H9 (cell line): ENCODE measurements around the gene PA2G4. TPM values are rescaled to one million over a fixed set of nuclear protein-coding genes. Genes with fewer than 3 reads are reported as not detected.
A peak's percentile ranks its signal among the peaks of the same experiment; 100 is the strongest.

Experiments
- DNase-seq: peaks from one replicate; pipeline ENCODE4 v3.0.0-alpha.2; 2017
- H2AFZ ChIP-seq: one replicate; pipeline ENCODE4 v1.6.1; 2013; ENCODE audit warnings: mild to moderate bottlenecking, low read length, control low read depth, moderate library complexity
- H2AK5ac ChIP-seq: 2 replicates; pipeline ENCODE4 v1.6.1; 2013; ENCODE audit warnings: low read length, control low read depth, mixed read lengths; ENCODE audit not compliant: insufficient read length
- H2BK120ac ChIP-seq: one replicate; pipeline ENCODE4 v1.6.1; 2013; ENCODE audit warnings: low read depth, mild to moderate bottlenecking, low read length, control low read depth, inconsistent platforms; ENCODE audit not compliant: poor library complexity, severe bottlenecking
- H2BK12ac ChIP-seq: 2 replicates; pipeline ENCODE4 v1.6.1; 2013; ENCODE audit warnings: low read length, control low read depth, mixed read lengths, low read depth; ENCODE audit not compliant: insufficient read length
- H2BK15ac ChIP-seq: 2 replicates; pipeline ENCODE4 v1.6.1; 2013; ENCODE audit warnings: low read depth, low read length, control low read depth
- H2BK20ac ChIP-seq: one replicate; pipeline ENCODE4 v1.6.1; 2013; ENCODE audit warnings: low read depth, mild to moderate bottlenecking, low read length, control low read depth, inconsistent platforms; ENCODE audit not compliant: poor library complexity, severe bottlenecking
- H2BK5ac ChIP-seq: 2 replicates; pipeline ENCODE4 v1.6.1; 2013; ENCODE audit warnings: low read length, control low read depth, mixed read lengths; ENCODE audit not compliant: insufficient read length
- H3K14ac ChIP-seq: 2 replicates; pipeline ENCODE4 v1.6.1; 2013; ENCODE audit warnings: low read length, control low read depth; ENCODE audit not compliant: insufficient read depth
- H3K18ac ChIP-seq: 2 replicates; pipeline ENCODE4 v1.6.1; 2013; ENCODE audit warnings: low read depth, mild to moderate bottlenecking, mixed read lengths, low read length, control low read depth; ENCODE audit not compliant: insufficient read length
- H3K23ac ChIP-seq: 2 replicates; pipeline ENCODE4 v1.6.1; 2013; ENCODE audit warnings: low read length, control low read depth, mixed read lengths, low read depth; ENCODE audit not compliant: insufficient read length
- H3K23me2 ChIP-seq: 2 replicates; pipeline ENCODE4 v1.6.1; 2013; ENCODE audit warnings: low read depth, mild to moderate bottlenecking, mixed read lengths, low read length, control low read depth; ENCODE audit not compliant: insufficient read length, poor library complexity, severe bottlenecking
- H3K27ac ChIP-seq: 2 replicates; pipeline ENCODE4 v1.5.1; 2013; ENCODE audit warnings: low read length, control low read depth, mixed read lengths, low read depth; ENCODE audit not compliant: insufficient read length
- H3K27me3 ChIP-seq: 2 replicates; pipeline ENCODE4 v1.6.1; 2013; ENCODE audit warnings: low read length, control low read depth, inconsistent platforms; ENCODE audit not compliant: insufficient read depth
- H3K4ac ChIP-seq: 2 replicates; pipeline ENCODE4 v1.6.1; 2013; ENCODE audit warnings: low read depth, mild to moderate bottlenecking, control low read depth, inconsistent platforms, low read length, moderate library complexity
- H3K4me1 ChIP-seq: 2 replicates; pipeline ENCODE4 v1.6.1; 2013; ENCODE audit warnings: low read length, control low read depth, inconsistent platforms; ENCODE audit not compliant: insufficient read depth
- H3K4me2 ChIP-seq: 2 replicates; pipeline ENCODE4 v1.6.1; 2013; ENCODE audit warnings: low read length, control low read depth, mixed read lengths; ENCODE audit not compliant: insufficient read length, insufficient read depth
- H3K56ac ChIP-seq: 2 replicates; pipeline ENCODE4 v1.6.1; 2013; ENCODE audit warnings: low read depth, mild to moderate bottlenecking, mixed read lengths, low read length, control low read depth; ENCODE audit not compliant: insufficient read length
- H3K79me1 ChIP-seq: 2 replicates; pipeline ENCODE4 v1.6.1; 2013; ENCODE audit warnings: low read depth, mild to moderate bottlenecking, moderate library complexity, low read length, control low read depth, inconsistent platforms; ENCODE audit not compliant: insufficient read depth, poor library complexity, severe bottlenecking
- H3K79me2 ChIP-seq: 2 replicates; pipeline ENCODE4 v1.6.1; 2013; ENCODE audit warnings: low read length, control low read depth, inconsistent platforms; ENCODE audit not compliant: insufficient read depth
- H3K9ac ChIP-seq: 2 replicates; pipeline ENCODE4 v1.6.1; 2013; ENCODE audit warnings: low read length, control low read depth, mixed read lengths; ENCODE audit not compliant: insufficient read length; ENCODE audit errors: extremely low read depth
- H3K9me3 ChIP-seq: one replicate; pipeline ENCODE4 v1.6.1; 2013; ENCODE audit warnings: low read depth, low read length, inconsistent platforms; ENCODE audit not compliant: control insufficient read depth
- H3T11ph ChIP-seq: one replicate; pipeline ENCODE4 v1.6.1; 2013; ENCODE audit warnings: mild to moderate bottlenecking, low read length, control low read depth, inconsistent platforms
- H4K20me1 ChIP-seq: one replicate; pipeline ENCODE4 v1.6.1; 2013; ENCODE audit not compliant: control insufficient read depth, insufficient read length, insufficient read depth
- H4K5ac ChIP-seq: 2 replicates; pipeline ENCODE4 v1.6.1; 2013; ENCODE audit warnings: low read depth, mild to moderate bottlenecking, mixed read lengths, low read length, control low read depth; ENCODE audit not compliant: insufficient read length
- H4K8ac ChIP-seq: replicated peaks from 2 replicates; pipeline ENCODE4 v1.6.1; 2013; ENCODE audit warnings: low read length, control low read depth, mixed read lengths, low read depth; ENCODE audit not compliant: insufficient read length
- H4K91ac ChIP-seq: 2 replicates; pipeline ENCODE4 v1.6.1; 2013; ENCODE audit warnings: low read depth, mild to moderate bottlenecking, moderate library complexity, mixed read lengths, low read length, control low read depth; ENCODE audit not compliant: insufficient read length
- H3K27ac Mint-ChIP-seq, 3 experiments: 2 replicates in 2 of 3; 3 replicates in 1 of 3; pipeline ENCODE4 v1.8.0; 2020 to 2021; ENCODE audit warnings: mixed read lengths in 3 of 3, mild to moderate bottlenecking in 1 of 3, moderate library complexity in 1 of 3
- H3K27me3 Mint-ChIP-seq: 2 replicates; pipeline ENCODE4 v1.8.0; 2021; ENCODE audit warnings: low read depth, mild to moderate bottlenecking, moderate library complexity, mixed read lengths
- H3K36me3 Mint-ChIP-seq, 3 experiments: 2 replicates in 2 of 3; 3 replicates in 1 of 3; pipeline ENCODE4 v1.8.0; 2020 to 2021; ENCODE audit warnings: low read depth in 3 of 3, mixed read lengths in 3 of 3; ENCODE audit not compliant: insufficient read depth in 1 of 3
- H3K4me1 Mint-ChIP-seq, 2 experiments: 2 replicates each; pipeline ENCODE4 v1.8.0; 2020; ENCODE audit warnings: mixed read lengths in 2 of 2
- H3K4me3 Mint-ChIP-seq, 2 experiments: 2 replicates in 1 of 2; 3 replicates in 1 of 2; pipeline ENCODE4 v1.8.0; 2020 to 2021; ENCODE audit warnings: mild to moderate bottlenecking in 2 of 2, mixed read lengths in 2 of 2, moderate library complexity in 1 of 2
- H3K9me3 Mint-ChIP-seq, 2 experiments: 2 replicates in 1 of 2; 3 replicates in 1 of 2; pipeline ENCODE4 v1.8.0; 2020; ENCODE audit warnings: mild to moderate bottlenecking in 2 of 2, mixed read lengths in 2 of 2, moderate library complexity in 1 of 2
- WGBS: extraction: QIAGEN DNeasy Blood & Tissue Kit; methylation state at CpG from one replicate; pipeline ENCODE4 v1.1.7; 2013; ENCODE audit warnings: missing lambda C conversion rate, low lambda C conversion rate, mixed read lengths; ENCODE audit not compliant: insufficient read length; ENCODE audit errors: extremely low coverage; 5-methylcytosine and 5-hydroxymethylcytosine counted together
- total RNA-seq: library from RNA; stranded (reverse); gene quantifications from 2 replicates; pipeline ENCODE4 v1.2.1, GENCODE V29; 2021
- TF ChIP-seq, protein P1 (sequence below): fragments of 200-600 bp; sonication (generic); conservative IDR thresholded peaks from 3 replicates; pipeline ENCODE4 v1.8.0; 2021; ENCODE audit warnings: antibody characterized with exemption, mild to moderate bottlenecking

PA2G4 gene
- total RNA-seq, 1 experiment from 2014 or later: 248 TPM

DNA sequence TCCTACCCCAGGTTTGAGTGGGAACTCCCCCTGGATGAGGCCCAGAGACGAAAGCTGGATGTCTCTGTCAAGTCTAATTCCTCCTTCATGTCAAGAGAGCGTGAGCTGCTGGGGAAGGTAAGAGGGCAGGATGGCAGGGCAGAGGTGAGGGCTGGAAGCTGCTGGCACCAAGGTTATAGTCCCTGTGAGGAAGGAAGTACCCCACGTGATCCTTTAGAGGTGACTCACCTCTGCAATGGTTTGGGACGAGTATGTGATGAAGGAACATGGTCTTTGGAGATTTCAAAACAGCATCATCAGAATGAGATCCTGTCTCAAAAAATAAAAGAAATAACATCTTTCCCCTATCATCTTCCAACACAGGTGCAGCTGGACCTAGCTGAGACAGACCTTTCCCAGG is 38.9 kb downstream of the PA2G4 start:
- no peak for DNase-seq
- no peak overlapping the region for H4K5ac ChIP-seq
- no peak overlapping the region for H2BK120ac ChIP-seq
- no peak overlapping the region for H2AK5ac ChIP-seq
- no peak overlapping the region for H3T11ph ChIP-seq
- no peaks in the 10 kb centered on the region for H3K4me1 ChIP-seq
- no peak overlapping the region; a peak in 1 of 5 replicates for H3K4me3 Mint-ChIP-seq
- no CpG with 5 or more reads among the region's 4 CpGs for WGBS
- no peaks in the 10 kb centered on the region for H3K27me3 Mint-ChIP-seq
- H2BK12ac ChIP-seq: no peak overlapping the region
- no peaks in the 10 kb centered on the region; a peak in 2 of 5 replicates for H3K9me3 Mint-ChIP-seq
- H2BK20ac ChIP-seq: no peak overlapping the region
- H2AFZ ChIP-seq: no peak overlapping the region
- no peaks in the 10 kb centered on the region for H3K79me1 ChIP-seq
- H3K56ac ChIP-seq: no peak overlapping the region
- H3K4me2 ChIP-seq: no peak overlapping the region
- no peaks in the 10 kb centered on the region for H3K23me2 ChIP-seq
- H3K23ac ChIP-seq: no peak overlapping the region
- H2BK15ac ChIP-seq: no peak overlapping the region
- no peak overlapping the region for H3K18ac ChIP-seq
- peaks cover 42 to 71% (median 68%) of the 10 kb centered on the region in 3 experiments for H3K36me3 Mint-ChIP-seq
- H3K27ac ChIP-seq: no peak overlapping the region
- no peak overlapping the region for H4K8ac ChIP-seq
- no peak overlapping the region for H3K4ac ChIP-seq
- H4K91ac ChIP-seq: no peak overlapping the region
- H4K20me1 ChIP-seq: no peaks in the 10 kb centered on the region
- H3K79me2 ChIP-seq: no peaks in the 10 kb centered on the region
- H3K27me3 ChIP-seq: no peaks in the 10 kb centered on the region
- TF ChIP-seq, protein P1, sequence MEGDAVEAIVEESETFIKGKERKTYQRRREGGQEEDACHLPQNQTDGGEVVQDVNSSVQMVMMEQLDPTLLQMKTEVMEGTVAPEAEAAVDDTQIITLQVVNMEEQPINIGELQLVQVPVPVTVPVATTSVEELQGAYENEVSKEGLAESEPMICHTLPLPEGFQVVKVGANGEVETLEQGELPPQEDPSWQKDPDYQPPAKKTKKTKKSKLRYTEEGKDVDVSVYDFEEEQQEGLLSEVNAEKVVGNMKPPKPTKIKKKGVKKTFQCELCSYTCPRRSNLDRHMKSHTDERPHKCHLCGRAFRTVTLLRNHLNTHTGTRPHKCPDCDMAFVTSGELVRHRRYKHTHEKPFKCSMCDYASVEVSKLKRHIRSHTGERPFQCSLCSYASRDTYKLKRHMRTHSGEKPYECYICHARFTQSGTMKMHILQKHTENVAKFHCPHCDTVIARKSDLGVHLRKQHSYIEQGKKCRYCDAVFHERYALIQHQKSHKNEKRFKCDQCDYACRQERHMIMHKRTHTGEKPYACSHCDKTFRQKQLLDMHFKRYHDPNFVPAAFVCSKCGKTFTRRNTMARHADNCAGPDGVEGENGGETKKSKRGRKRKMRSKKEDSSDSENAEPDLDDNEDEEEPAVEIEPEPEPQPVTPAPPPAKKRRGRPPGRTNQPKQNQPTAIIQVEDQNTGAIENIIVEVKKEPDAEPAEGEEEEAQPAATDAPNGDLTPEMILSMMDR: no peak
- H3K14ac ChIP-seq: no peak overlapping the region
- H3K27ac Mint-ChIP-seq: peak overlapping the region in 2 of 3 experiments; percentile 8 to 22; a peak in 1 of 7 replicates
- no peaks in the 10 kb centered on the region for H3K9me3 ChIP-seq
- H3K9ac ChIP-seq: no peak overlapping the region
- no peaks in the 10 kb centered on the region for H3K4me1 Mint-ChIP-seq
- no peak overlapping the region for H2BK5ac ChIP-seq
